ENCODE measurements around the gene ECI1. TPM values are rescaled to one million over a fixed set of nuclear protein-coding genes. Genes with fewer than 3 reads are reported as not detected.

Gene ECI1
- total and polyA plus RNA-seq, 2 of the 4 experiments (the other 2 are of a cell fraction), result 20.3 to 30.1 TPM

GRCh38 chr16:2238838-2239675 is 12.3 kb downstream of the ECI1 start:
- Histone ChIP-seq H3K27ac (ENCODE audit: insufficient read depth, low read length) (no peak overlapping the region), H3K4ac (ENCODE audit: low read depth, low read length) (no peak overlapping the region), H2BK20ac (ENCODE audit: low read depth, low read length) (no peak overlapping the region), H3K9me3 (ENCODE audit: control insufficient read depth, insufficient read depth, low read length) (no peaks in the 10 kb centered on the region), H4K8ac (ENCODE audit: low read depth in 2 of 2, low read length in 2 of 2) (no peak overlapping the region), H3K18ac (ENCODE audit: low read depth, low read length) (no peak overlapping the region), H2AK5ac (ENCODE audit: low read depth, low read length) (no peak overlapping the region), H3K36me3 (ENCODE audit: control insufficient read depth, insufficient read depth, low read length) (peaks cover 40% of the 10 kb centered on the region), H2AK9ac (replicated peaks; ENCODE audit: low read depth, low read length, poor library complexity) (no peak overlapping the region), H4K91ac (ENCODE audit: insufficient read depth, low read depth, low read length) (no peak overlapping the region), H2BK5ac (ENCODE audit: low read depth, low read length, poor library complexity, severe bottlenecking) (no peak overlapping the region), H4K20me1 (ENCODE audit: insufficient read depth, low read length) (peaks cover 14% of the 10 kb centered on the region), H4K5ac (ENCODE audit: low read depth, low read length) (no peak overlapping the region), H3K9me1 (ENCODE audit: insufficient read depth, low read length) (no peaks in the 10 kb centered on the region), H3K4me1 (ENCODE audit: control insufficient read depth, insufficient read depth, low read length) (peaks cover 5% of the 10 kb centered on the region; the same call in 1 of the 2 replicates), H3K27me3 (ENCODE audit: control insufficient read depth, insufficient read depth, low read length) (peaks cover 9% of the 10 kb centered on the region), H3K4me2 (ENCODE audit: low read depth, low read length) (no peak overlapping the region), H3K4me3 (ENCODE audit: insufficient read depth, low read depth, low read length) (no peak overlapping the region), H3K23ac (ENCODE audit: low read depth, low read length) (no peak overlapping the region), H3K14ac (replicated peaks; ENCODE audit: low read depth, low read length) (no peak overlapping the region), H2BK15ac (ENCODE audit: low read depth, low read length) (no peak overlapping the region), H3K56ac (ENCODE audit: extremely low read depth, insufficient read depth, low read length) (no peak overlapping the region), H2BK120ac (ENCODE audit: low read depth, low read length) (no peak overlapping the region), H2AFZ (replicated peaks; ENCODE audit: low read length, poor library complexity) (no peak overlapping the region), H3K79me1 (ENCODE audit: low read depth in 1 of 2, low read length in 2 of 2) (0 out of 4 replicates have a peak, but pooled peaks cover 0 to 2% of the 10 kb centered on the region in 2 experiments), H3K9ac (ENCODE audit: low read depth, low read length) (no peak overlapping the region)
- POLR2A ChIA-PET (ENCODE audit: unreplicated experiment), result interaction anchor here (0.6 kb wide), 1 partner anchor 13 kb away, joined by 10 read pairs; no protein-coding TSS in a partner anchor
- ATAC-seq (ENCODE audit: low read depth) (no peak; the same call in 1 of the 2 replicates), DNase-seq (no peak)
- WGBS, 2 experiments (ENCODE audit: extremely low coverage in 2 of 2, insufficient read length in 1 of 2), result 60% methylated on average over 7 of the region's 15 CpGs; no CpG with 5 or more reads in 1 of the 2 experiments
- BruUV-seq (replicated peaks), result no TSS peak
- dilution Hi-C loops (cut with HindIII; ENCODE audit: low sequenced_read_pairs, unreplicated experiment), result no loop called here
- in situ Hi-C loops (cut with MboI; ENCODE audit: low sequenced_read_pairs), result no loop called here
- CTCF ChIA-PET, result interaction anchor here (1.1 kb wide), 1 partner anchor 12 kb away, joined by 3 read pairs; the partner anchor contains the start of gene ECI1
- intact Hi-C loops (cut with micrococcal nuclease), result no loop called here
- TF ChIP-seq SMC3 (IDR thresholded peaks at IDR 0.05; ENCODE audit: low read depth, low read length) (no peak), RFX5 (IDR thresholded peaks at IDR 0.05; ENCODE audit: low read depth, low read length) (no peak), ELK1 (IDR thresholded peaks at IDR 0.05; ENCODE audit: borderline replicate concordance, low read depth, low read length) (no peak), MAFK (IDR thresholded peaks at IDR 0.05; ENCODE audit: low read depth, low read length) (no peak), CHD1 (IDR thresholded peaks at IDR 0.05; ENCODE audit: low read depth, low read length) (no peak), RCOR1 (IDR thresholded peaks at IDR 0.05; ENCODE audit: insufficient replicate concordance, low read length) (no peak), CTCF (conservative IDR thresholded peaks at IDR 0.05; ENCODE audit: low read depth, low read length) (no peak), POLR2A (IDR thresholded peaks at IDR 0.05; ENCODE audit: low read depth, low read length) (no peak), USF2 (IDR thresholded peaks at IDR 0.05; ENCODE audit: low read depth, low read length) (no peak), BHLHE40 (IDR thresholded peaks at IDR 0.05; ENCODE audit: low read depth, low read length) (no peak), RAD21 (IDR thresholded peaks at IDR 0.05; ENCODE audit: low read length) (no peak), MXI1 (IDR thresholded peaks at IDR 0.05; ENCODE audit: borderline replicate concordance, low read depth, low read length) (no peak), CEBPB (IDR thresholded peaks at IDR 0.05; ENCODE audit: low read depth, low read length) (no peak), MAZ (IDR thresholded peaks at IDR 0.05; ENCODE audit: borderline replicate concordance, low read depth, low read length) (no peak)

Measured in IMR-90 (cell line).